ENCODE results near the gene DLG3. TPM values are rescaled to one million over a fixed set of nuclear protein-coding genes. Genes with fewer than 3 reads are reported as not detected.

Gene DLG3
- total RNA-seq, 1 experiment from 2014 or later, result 41.7 TPM

- TF ChIP-seq STAT6 (CRISPR knock-in tag; conservative IDR thresholded peaks at IDR 0.05; ENCODE audit: low read depth) (no peak), SOX15 (CRISPR knock-in tag; IDR thresholded peaks at IDR 0.05) (no peak)
Observed at GRCh38 chrX:70426286-70427278, 18.1 kb upstream of the DLG3 start (continued).

- Mint-ChIP-seq H3K4me1 (peaks cover 10% of the 10 kb centered on the region), H3K9me3 (no peaks in the 10 kb centered on the region), H3K36me3 (peaks cover 8% of the 10 kb centered on the region), H3K4me3 (no peak overlapping the region), H3K27ac (no peak overlapping the region), H3K27me3 (ENCODE audit: low read depth) (no peaks in the 10 kb centered on the region; the same call in 1 of the 2 replicates)
- ChIA-PET CTCF (no interaction called here), POLR2A (no interaction called here)
- ATAC-seq, result no peak
- no peak for DNase-seq (ENCODE audit: low spot score)
- TF ChIP-seq ZBTB21 (CRISPR knock-in tag; IDR thresholded peaks at IDR 0.05; ENCODE audit: borderline replicate concordance), result no peak
- TF ChIP-seq MXD4 (CRISPR knock-in tag; IDR thresholded peaks at IDR 0.05; ENCODE audit: borderline replicate concordance), result no peak
- no peak for TF ChIP-seq SP1 (CRISPR knock-in tag; conservative IDR thresholded peaks at IDR 0.05)
- no peak for TF ChIP-seq ZNF232 (CRISPR knock-in tag; IDR thresholded peaks at IDR 0.05)
- no peak for TF ChIP-seq RELA (CRISPR knock-in tag; IDR thresholded peaks at IDR 0.05; ENCODE audit: borderline replicate concordance)
- TF ChIP-seq STAT6 (CRISPR knock-in tag; conservative IDR thresholded peaks at IDR 0.05; ENCODE audit: low read depth), result no peak
- TF ChIP-seq ATF6 (CRISPR knock-in tag; IDR thresholded peaks at IDR 0.05), result no peak
- TF ChIP-seq MYBL2 (CRISPR knock-in tag; IDR thresholded peaks at IDR 0.05), result no peak
- no peak for TF ChIP-seq GABPB1 (CRISPR knock-in tag; IDR thresholded peaks at IDR 0.05)
- TF ChIP-seq GRHL2 (CRISPR knock-in tag; IDR thresholded peaks at IDR 0.05; ENCODE audit: insufficient replicate concordance, severe bottlenecking), result no peak
- no peak for TF ChIP-seq ZMAT4 (CRISPR knock-in tag; IDR thresholded peaks at IDR 0.05)
- no peak for TF ChIP-seq PRDM15 (CRISPR knock-in tag; IDR thresholded peaks at IDR 0.05)
- TF ChIP-seq KAT7 (CRISPR knock-in tag; IDR thresholded peaks at IDR 0.05; ENCODE audit: borderline replicate concordance), result no peak
- no peak for TF ChIP-seq NFYB (CRISPR knock-in tag; conservative IDR thresholded peaks at IDR 0.05; ENCODE audit: low read depth)
- no peak for TF ChIP-seq ZNF416 (CRISPR knock-in tag; IDR thresholded peaks at IDR 0.05)
- TF ChIP-seq SOX15 (CRISPR knock-in tag; IDR thresholded peaks at IDR 0.05), result no peak
- TF ChIP-seq ZNF512 (CRISPR knock-in tag; IDR thresholded peaks at IDR 0.05; ENCODE audit: borderline replicate concordance), result no peak
- TF ChIP-seq NR2C2 (CRISPR knock-in tag; IDR thresholded peaks at IDR 0.05), result no peak
- TF ChIP-seq ATF2 (CRISPR knock-in tag; IDR thresholded peaks at IDR 0.05; ENCODE audit: borderline replicate concordance, low read depth), result no peak
Observed at GRCh38 chrX:70427365-70427764, 17.3 kb upstream of the DLG3 start.

Data from WTC11 (cell line).